K562 (cell line): Measurements from ENCODE around the gene TMEM127. TPM values are rescaled to one million over a fixed set of nuclear protein-coding genes. Genes with fewer than 3 reads are reported as not detected.

Experiments
- CBX2 ChIP-seq: fragments of 200-600 bp; sonication (generic); IDR thresholded peaks from one replicate; pipeline ENCODE4 v1.6.1; 2012; ENCODE audit warnings: mild to moderate bottlenecking, low read length, inconsistent platforms; ENCODE audit not compliant: insufficient read depth, poor library complexity, severe bottlenecking
- EHMT2 ChIP-seq: fragments of 450-650 bp; IDR thresholded peaks from 2 replicates; pipeline ENCODE4 v1.6.1; 2018; ENCODE audit warnings: antibody characterized with exemption
- ELF1 ChIP-seq: fragments of 200-800 bp; sonication (Bioruptor generic); IDR thresholded peaks from 2 replicates; pipeline ENCODE4 v1.6.1; 2016; ENCODE audit warnings: missing genetic modification characterization, missing compliant biosample characterization
- KAT7 ChIP-seq: sonication (generic); formaldehyde crosslinking; IDR thresholded peaks from 2 replicates; pipeline ENCODE4 v1.8.0; 2022; ENCODE audit warnings: missing genetic modification reagents, mild to moderate bottlenecking, borderline replicate concordance
- RNF2 ChIP-seq: sonication (generic); IDR thresholded peaks from 2 replicates; pipeline ENCODE4 v1.6.1; 2016
- SMAD3 ChIP-seq: fragments of 450-650 bp; formaldehyde crosslinking; conservative IDR thresholded peaks from 2 replicates; pipeline ENCODE4 v1.4.0; 2020; ENCODE audit warnings: mild to moderate bottlenecking
- TEAD1 ChIP-seq, 2 experiments: fragments of 450-650 bp in 1 of 2; sonication (generic) in 1 of 2; formaldehyde crosslinking; IDR thresholded peaks; 2 replicates each; pipeline versions ENCODE4 v1.4.0 to v1.8.0; 2020 to 2022; ENCODE audit warnings: mild to moderate bottlenecking in 2 of 2, missing genetic modification reagents in 1 of 2
- YY1 ChIP-seq, 3 experiments: IDR thresholded peaks; 2 replicates each; pipeline ENCODE4 v1.6.1; 2011; ENCODE audit warnings: low read length in 2 of 3, mild to moderate bottlenecking in 2 of 3, moderate library complexity in 2 of 3, borderline replicate concordance in 1 of 3, control low read depth in 1 of 3, low read depth in 1 of 3; ENCODE audit not compliant: insufficient read depth in 3 of 3, insufficient replicate concordance in 2 of 3, control insufficient read depth in 1 of 3, insufficient read length in 1 of 3; ENCODE audit errors: extremely low read depth in 1 of 3
- ZBTB17 ChIP-seq: fragments of 450-650 bp; formaldehyde crosslinking; IDR thresholded peaks from 2 replicates; pipeline ENCODE4 v1.4.0; 2020; ENCODE audit warnings: mild to moderate bottlenecking
- ZNF263 ChIP-seq: sonication (generic); formaldehyde crosslinking; IDR thresholded peaks from 2 replicates; pipeline ENCODE4 v1.8.0; 2022; ENCODE audit warnings: mild to moderate bottlenecking, missing genetic modification reagents, borderline replicate concordance
- polyA plus RNA-seq, 8 experiments: library from polyadenylated mRNA; depleted of rRNA in 4 of 8; stranded (reverse) in 5 of 8; unstranded in 3 of 8; fragments of >200 nt; fragmentation: Nextera tagmentation in 2 of 8; fragmentation: Illumina TruSeq in 1 of 8; extraction: Ambion mirVana in 2 of 8; extraction: Trizol in 1 of 8; gene quantifications; 2 replicates each; pipeline versions ENCODE4 v1.2.1 to v1.2.3, GENCODE V29; 2011 to 2014; ENCODE audit warnings: inconsistent platforms in 1 of 8, missing spikeins in 1 of 8
- total RNA-seq, 7 experiments: library from RNA; depleted of rRNA in 6 of 7; stranded (reverse); fragments of >200 nt in 6 of 7; fragmentation: Illumina TruSeq in 2 of 7; extraction: Trizol in 2 of 7; gene quantifications; 2 replicates each; pipeline versions ENCODE4 v1.2.1 to v1.2.3, GENCODE V29; 2011 to 2021; ENCODE audit warnings: low replicate concordance in 1 of 7
- TF ChIP-seq, protein P1 (sequence below): fragments of 200-600 bp; sonication (generic); IDR thresholded peaks from one replicate; pipeline ENCODE4 v1.6.1; 2012; ENCODE audit warnings: mild to moderate bottlenecking, low read depth, low read length, inconsistent platforms
- TF ChIP-seq, protein P2 (sequence below), 3 experiments: IDR thresholded peaks in 2 of 3; conservative IDR thresholded peaks in 1 of 3; 2 replicates each; pipeline ENCODE4 v1.5.1; 2011 to 2012; ENCODE audit warnings: low read length in 3 of 3, mild to moderate bottlenecking in 3 of 3, control low read depth in 2 of 3, improper control_type of control experiment in 1 of 3, inconsistent platforms in 1 of 3, low read depth in 1 of 3, mixed read lengths in 1 of 3, moderate library complexity in 1 of 3; ENCODE audit not compliant: insufficient read depth in 2 of 3

The TMEM127 gene
- total and polyA plus RNA-seq, 9 of the 15 experiments (the other 6 are each of a cell fraction or from before 2014, with no cell fraction given) = 1.7 to 20.0 (median 9.9) TPM

DNA sequence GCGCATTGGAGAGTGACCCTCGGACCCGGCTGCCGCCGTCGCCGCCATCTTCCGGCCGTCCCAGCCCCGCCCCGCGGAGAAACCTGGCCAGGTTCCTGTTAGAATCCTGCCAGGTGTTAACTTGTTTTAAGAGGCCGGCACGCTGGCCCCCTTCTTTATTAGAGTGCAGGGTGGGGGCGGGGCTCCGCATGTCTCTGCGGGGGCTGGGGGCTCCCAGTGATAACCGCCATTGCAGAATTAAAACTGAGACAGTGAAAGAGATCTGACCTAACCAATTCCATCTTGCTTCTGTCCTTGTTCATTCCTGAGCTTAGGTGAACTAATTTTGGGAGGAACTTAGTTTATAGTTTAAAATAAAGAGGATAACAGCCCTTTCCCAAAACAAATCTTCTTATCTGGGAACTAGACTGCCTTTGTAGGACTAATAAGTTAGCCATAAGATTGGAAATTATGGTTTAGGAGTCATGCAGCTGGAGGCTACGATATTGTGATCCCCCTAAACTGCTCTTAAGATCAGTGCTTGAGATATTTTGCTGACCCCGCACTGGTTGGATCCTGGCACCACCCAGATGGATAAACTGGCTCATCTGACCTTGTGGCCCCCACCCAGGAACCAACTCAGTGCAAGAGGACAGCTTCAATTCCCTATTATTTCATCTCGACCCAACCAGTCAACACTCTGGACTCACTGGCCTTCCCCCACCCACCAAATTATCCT, 56.6 kb downstream of the TMEM127 start (continued):
- TF ChIP-seq, protein P1, sequence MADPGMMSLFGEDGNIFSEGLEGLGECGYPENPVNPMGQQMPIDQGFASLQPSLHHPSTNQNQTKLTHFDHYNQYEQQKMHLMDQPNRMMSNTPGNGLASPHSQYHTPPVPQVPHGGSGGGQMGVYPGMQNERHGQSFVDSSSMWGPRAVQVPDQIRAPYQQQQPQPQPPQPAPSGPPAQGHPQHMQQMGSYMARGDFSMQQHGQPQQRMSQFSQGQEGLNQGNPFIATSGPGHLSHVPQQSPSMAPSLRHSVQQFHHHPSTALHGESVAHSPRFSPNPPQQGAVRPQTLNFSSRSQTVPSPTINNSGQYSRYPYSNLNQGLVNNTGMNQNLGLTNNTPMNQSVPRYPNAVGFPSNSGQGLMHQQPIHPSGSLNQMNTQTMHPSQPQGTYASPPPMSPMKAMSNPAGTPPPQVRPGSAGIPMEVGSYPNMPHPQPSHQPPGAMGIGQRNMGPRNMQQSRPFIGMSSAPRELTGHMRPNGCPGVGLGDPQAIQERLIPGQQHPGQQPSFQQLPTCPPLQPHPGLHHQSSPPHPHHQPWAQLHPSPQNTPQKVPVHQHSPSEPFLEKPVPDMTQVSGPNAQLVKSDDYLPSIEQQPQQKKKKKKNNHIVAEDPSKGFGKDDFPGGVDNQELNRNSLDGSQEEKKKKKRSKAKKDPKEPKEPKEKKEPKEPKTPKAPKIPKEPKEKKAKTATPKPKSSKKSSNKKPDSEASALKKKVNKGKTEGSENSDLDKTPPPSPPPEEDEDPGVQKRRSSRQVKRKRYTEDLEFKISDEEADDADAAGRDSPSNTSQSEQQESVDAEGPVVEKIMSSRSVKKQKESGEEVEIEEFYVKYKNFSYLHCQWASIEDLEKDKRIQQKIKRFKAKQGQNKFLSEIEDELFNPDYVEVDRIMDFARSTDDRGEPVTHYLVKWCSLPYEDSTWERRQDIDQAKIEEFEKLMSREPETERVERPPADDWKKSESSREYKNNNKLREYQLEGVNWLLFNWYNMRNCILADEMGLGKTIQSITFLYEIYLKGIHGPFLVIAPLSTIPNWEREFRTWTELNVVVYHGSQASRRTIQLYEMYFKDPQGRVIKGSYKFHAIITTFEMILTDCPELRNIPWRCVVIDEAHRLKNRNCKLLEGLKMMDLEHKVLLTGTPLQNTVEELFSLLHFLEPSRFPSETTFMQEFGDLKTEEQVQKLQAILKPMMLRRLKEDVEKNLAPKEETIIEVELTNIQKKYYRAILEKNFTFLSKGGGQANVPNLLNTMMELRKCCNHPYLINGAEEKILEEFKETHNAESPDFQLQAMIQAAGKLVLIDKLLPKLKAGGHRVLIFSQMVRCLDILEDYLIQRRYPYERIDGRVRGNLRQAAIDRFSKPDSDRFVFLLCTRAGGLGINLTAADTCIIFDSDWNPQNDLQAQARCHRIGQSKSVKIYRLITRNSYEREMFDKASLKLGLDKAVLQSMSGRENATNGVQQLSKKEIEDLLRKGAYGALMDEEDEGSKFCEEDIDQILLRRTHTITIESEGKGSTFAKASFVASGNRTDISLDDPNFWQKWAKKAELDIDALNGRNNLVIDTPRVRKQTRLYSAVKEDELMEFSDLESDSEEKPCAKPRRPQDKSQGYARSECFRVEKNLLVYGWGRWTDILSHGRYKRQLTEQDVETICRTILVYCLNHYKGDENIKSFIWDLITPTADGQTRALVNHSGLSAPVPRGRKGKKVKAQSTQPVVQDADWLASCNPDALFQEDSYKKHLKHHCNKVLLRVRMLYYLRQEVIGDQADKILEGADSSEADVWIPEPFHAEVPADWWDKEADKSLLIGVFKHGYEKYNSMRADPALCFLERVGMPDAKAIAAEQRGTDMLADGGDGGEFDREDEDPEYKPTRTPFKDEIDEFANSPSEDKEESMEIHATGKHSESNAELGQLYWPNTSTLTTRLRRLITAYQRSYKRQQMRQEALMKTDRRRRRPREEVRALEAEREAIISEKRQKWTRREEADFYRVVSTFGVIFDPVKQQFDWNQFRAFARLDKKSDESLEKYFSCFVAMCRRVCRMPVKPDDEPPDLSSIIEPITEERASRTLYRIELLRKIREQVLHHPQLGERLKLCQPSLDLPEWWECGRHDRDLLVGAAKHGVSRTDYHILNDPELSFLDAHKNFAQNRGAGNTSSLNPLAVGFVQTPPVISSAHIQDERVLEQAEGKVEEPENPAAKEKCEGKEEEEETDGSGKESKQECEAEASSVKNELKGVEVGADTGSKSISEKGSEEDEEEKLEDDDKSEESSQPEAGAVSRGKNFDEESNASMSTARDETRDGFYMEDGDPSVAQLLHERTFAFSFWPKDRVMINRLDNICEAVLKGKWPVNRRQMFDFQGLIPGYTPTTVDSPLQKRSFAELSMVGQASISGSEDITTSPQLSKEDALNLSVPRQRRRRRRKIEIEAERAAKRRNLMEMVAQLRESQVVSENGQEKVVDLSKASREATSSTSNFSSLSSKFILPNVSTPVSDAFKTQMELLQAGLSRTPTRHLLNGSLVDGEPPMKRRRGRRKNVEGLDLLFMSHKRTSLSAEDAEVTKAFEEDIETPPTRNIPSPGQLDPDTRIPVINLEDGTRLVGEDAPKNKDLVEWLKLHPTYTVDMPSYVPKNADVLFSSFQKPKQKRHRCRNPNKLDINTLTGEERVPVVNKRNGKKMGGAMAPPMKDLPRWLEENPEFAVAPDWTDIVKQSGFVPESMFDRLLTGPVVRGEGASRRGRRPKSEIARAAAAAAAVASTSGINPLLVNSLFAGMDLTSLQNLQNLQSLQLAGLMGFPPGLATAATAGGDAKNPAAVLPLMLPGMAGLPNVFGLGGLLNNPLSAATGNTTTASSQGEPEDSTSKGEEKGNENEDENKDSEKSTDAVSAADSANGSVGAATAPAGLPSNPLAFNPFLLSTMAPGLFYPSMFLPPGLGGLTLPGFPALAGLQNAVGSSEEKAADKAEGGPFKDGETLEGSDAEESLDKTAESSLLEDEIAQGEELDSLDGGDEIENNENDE = no peak
- TF ChIP-seq ELF1 (tag) = 0 out of 2 replicates have a peak, but pooled peaks have one; percentile 10
- no peak for TF ChIP-seq CBX2
- TF ChIP-seq YY1 (IDR thresholded peaks at IDR 0.05; ENCODE audit: borderline replicate concordance in 1 of 3, control insufficient read depth in 1 of 3, extremely low read depth in 1 of 3, insufficient read depth in 3 of 3, insufficient read length in 1 of 3, insufficient replicate concordance in 2 of 3, low read depth in 1 of 3, low read length in 2 of 3) = peak; percentile 67 to 96 (median 93)
- TF ChIP-seq ZNF263 (CRISPR knock-in tag) = no peak
- TF ChIP-seq ZBTB17 (CRISPR knock-in tag) = no peak
- TF ChIP-seq KAT7 = no peak
- 0 out of 2 replicates have a peak, but pooled peaks have one; percentile 12 for TF ChIP-seq SMAD3 (CRISPR knock-in tag)
- TF ChIP-seq, protein P2, sequence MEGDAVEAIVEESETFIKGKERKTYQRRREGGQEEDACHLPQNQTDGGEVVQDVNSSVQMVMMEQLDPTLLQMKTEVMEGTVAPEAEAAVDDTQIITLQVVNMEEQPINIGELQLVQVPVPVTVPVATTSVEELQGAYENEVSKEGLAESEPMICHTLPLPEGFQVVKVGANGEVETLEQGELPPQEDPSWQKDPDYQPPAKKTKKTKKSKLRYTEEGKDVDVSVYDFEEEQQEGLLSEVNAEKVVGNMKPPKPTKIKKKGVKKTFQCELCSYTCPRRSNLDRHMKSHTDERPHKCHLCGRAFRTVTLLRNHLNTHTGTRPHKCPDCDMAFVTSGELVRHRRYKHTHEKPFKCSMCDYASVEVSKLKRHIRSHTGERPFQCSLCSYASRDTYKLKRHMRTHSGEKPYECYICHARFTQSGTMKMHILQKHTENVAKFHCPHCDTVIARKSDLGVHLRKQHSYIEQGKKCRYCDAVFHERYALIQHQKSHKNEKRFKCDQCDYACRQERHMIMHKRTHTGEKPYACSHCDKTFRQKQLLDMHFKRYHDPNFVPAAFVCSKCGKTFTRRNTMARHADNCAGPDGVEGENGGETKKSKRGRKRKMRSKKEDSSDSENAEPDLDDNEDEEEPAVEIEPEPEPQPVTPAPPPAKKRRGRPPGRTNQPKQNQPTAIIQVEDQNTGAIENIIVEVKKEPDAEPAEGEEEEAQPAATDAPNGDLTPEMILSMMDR (IDR thresholded peaks at IDR 0.05 in 2 of 3, conservative IDR thresholded peaks at IDR 0.05 in 1 of 3; ENCODE audit: insufficient read depth in 2 of 3, low read depth in 1 of 3, low read length in 3 of 3) = no peak; a peak in 1 of 6 replicates
- no peak for TF ChIP-seq EHMT2
- TF ChIP-seq RNF2 = no peak
- 0 out of 4 replicates have a peak, but pooled peaks of 1 of the 2 experiments have one; percentile 20 for TF ChIP-seq TEAD1 (CRISPR knock-in tag; IDR thresholded peaks at IDR 0.05)
